ENCODE data around the gene IGF2BP2.

Gene IGF2BP2

GRCh38 chr3:185763347-185764005 lies 61.4 kb downstream of the IGF2BP2 start:
- no peak for FAIRE-seq
- no peak for DNase-seq (ENCODE audit: insufficient read length, low spot score)
- TF ChIP-seq POU2F2 (IDR thresholded peaks at IDR 0.05; ENCODE audit: low read depth, low read length): no peak

GRCh38 chr3:185760550-185760949 lies 64.3 kb downstream of the IGF2BP2 start:
- no peak for DNase-seq (ENCODE audit: insufficient read length, low spot score)
- FAIRE-seq: no peak
- TF ChIP-seq SPI1 (IDR thresholded peaks at IDR 0.05; ENCODE audit: low read depth, low read length) (no peak), TAF1 (IDR thresholded peaks at IDR 0.05; ENCODE audit: low read depth, low read length) (no peak), POU2F2 (IDR thresholded peaks at IDR 0.05; ENCODE audit: low read depth, low read length) (no peak), POLR2A (IDR thresholded peaks at IDR 0.05; ENCODE audit: low read depth, low read length) (no peak), POLR2AphosphoS5 (IDR thresholded peaks at IDR 0.05; ENCODE audit: low read depth, low read length) (no peak), PAX5 (IDR thresholded peaks at IDR 0.05; ENCODE audit: insufficient read depth, low read length, severe bottlenecking) (no peak)

GRCh38 chr3:185760088-185760487 lies 64.8 kb downstream of the IGF2BP2 start:
- FAIRE-seq (no peak), DNase-seq (ENCODE audit: insufficient read length, low spot score) (no peak)
- TF ChIP-seq SPI1 (IDR thresholded peaks at IDR 0.05; ENCODE audit: low read depth, low read length) (no peak), POU2F2 (IDR thresholded peaks at IDR 0.05; ENCODE audit: low read depth, low read length) (no peak), PAX5 (IDR thresholded peaks at IDR 0.05; ENCODE audit: insufficient read depth, low read length, severe bottlenecking) (no peak)

- FAIRE-seq (no peak), DNase-seq (ENCODE audit: insufficient read length, low spot score) (no peak)
- TF ChIP-seq POLR2A (IDR thresholded peaks at IDR 0.05; ENCODE audit: low read depth, low read length) (no peak), POLR2AphosphoS5 (IDR thresholded peaks at IDR 0.05; ENCODE audit: low read depth, low read length) (no peak), TAF1 (IDR thresholded peaks at IDR 0.05; ENCODE audit: low read depth, low read length) (no peak), POU2F2 (IDR thresholded peaks at IDR 0.05; ENCODE audit: low read depth, low read length) (no peak)
Measured at GRCh38 chr3:185759512-185759911, 65.3 kb downstream of the IGF2BP2 start.

- no peak for FAIRE-seq
- no peak for DNase-seq (ENCODE audit: insufficient read length, low spot score)
- no peak for TF ChIP-seq POLR2AphosphoS5 (IDR thresholded peaks at IDR 0.05; ENCODE audit: low read depth, low read length)
- TF ChIP-seq SPI1 (IDR thresholded peaks at IDR 0.05; ENCODE audit: low read depth, low read length): no peak
- no peak for TF ChIP-seq PAX5 (IDR thresholded peaks at IDR 0.05; ENCODE audit: insufficient read depth, low read length, severe bottlenecking)
- no peak for TF ChIP-seq POU2F2 (IDR thresholded peaks at IDR 0.05; ENCODE audit: low read depth, low read length)
- TF ChIP-seq POLR2A (IDR thresholded peaks at IDR 0.05; ENCODE audit: low read depth, low read length): no peak
- no peak for TF ChIP-seq TAF1 (IDR thresholded peaks at IDR 0.05; ENCODE audit: low read depth, low read length)
Measured at GRCh38 chr3:185758912-185759311, 65.9 kb downstream of the IGF2BP2 start.

GRCh38 chr3:185757176-185757575 lies 67.7 kb downstream of the IGF2BP2 start:
- TF ChIP-seq SPI1 (IDR thresholded peaks at IDR 0.05; ENCODE audit: low read depth, low read length) (no peak), POU2F2 (IDR thresholded peaks at IDR 0.05; ENCODE audit: low read depth, low read length) (no peak), POLR2AphosphoS5 (IDR thresholded peaks at IDR 0.05; ENCODE audit: low read depth, low read length) (no peak), PAX5 (IDR thresholded peaks at IDR 0.05; ENCODE audit: insufficient read depth, low read length, severe bottlenecking) (no peak), TAF1 (IDR thresholded peaks at IDR 0.05; ENCODE audit: low read depth, low read length) (no peak), POLR2A (IDR thresholded peaks at IDR 0.05; ENCODE audit: low read depth, low read length) (no peak)
- DNase-seq (ENCODE audit: insufficient read length, low spot score) (no peak), FAIRE-seq (no peak)

- FAIRE-seq (no peak), DNase-seq (ENCODE audit: insufficient read length, low spot score) (no peak)
- TF ChIP-seq POLR2AphosphoS5 (IDR thresholded peaks at IDR 0.05; ENCODE audit: low read depth, low read length) (no peak), TAF1 (IDR thresholded peaks at IDR 0.05; ENCODE audit: low read depth, low read length) (no peak), SPI1 (IDR thresholded peaks at IDR 0.05; ENCODE audit: low read depth, low read length) (no peak), POLR2A (IDR thresholded peaks at IDR 0.05; ENCODE audit: low read depth, low read length) (no peak), POU2F2 (IDR thresholded peaks at IDR 0.05; ENCODE audit: low read depth, low read length) (no peak), PAX5 (IDR thresholded peaks at IDR 0.05; ENCODE audit: insufficient read depth, low read length, severe bottlenecking) (no peak)
Measured at GRCh38 chr3:185756477-185756876, 68.4 kb downstream of the IGF2BP2 start.

- no peak for TF ChIP-seq POU2F2 (IDR thresholded peaks at IDR 0.05; ENCODE audit: low read depth, low read length)
- no peak for TF ChIP-seq SPI1 (IDR thresholded peaks at IDR 0.05; ENCODE audit: low read depth, low read length)
- no peak for TF ChIP-seq TAF1 (IDR thresholded peaks at IDR 0.05; ENCODE audit: low read depth, low read length)
- no peak for TF ChIP-seq POLR2AphosphoS5 (IDR thresholded peaks at IDR 0.05; ENCODE audit: low read depth, low read length)
- no peak for TF ChIP-seq PAX5 (IDR thresholded peaks at IDR 0.05; ENCODE audit: insufficient read depth, low read length, severe bottlenecking)
- TF ChIP-seq POLR2A (IDR thresholded peaks at IDR 0.05; ENCODE audit: low read depth, low read length): no peak
- DNase-seq (ENCODE audit: insufficient read length, low spot score) (no peak), FAIRE-seq (no peak)
Measured at GRCh38 chr3:185754920-185755319, 69.9 kb downstream of the IGF2BP2 start.

GRCh38 chr3:185753354-185753753 lies 71.5 kb downstream of the IGF2BP2 start:
- TF ChIP-seq POU2F2 (IDR thresholded peaks at IDR 0.05; ENCODE audit: low read depth, low read length) (no peak), PAX5 (IDR thresholded peaks at IDR 0.05; ENCODE audit: insufficient read depth, low read length, severe bottlenecking) (no peak), TAF1 (IDR thresholded peaks at IDR 0.05; ENCODE audit: low read depth, low read length) (no peak), POLR2A (IDR thresholded peaks at IDR 0.05; ENCODE audit: low read depth, low read length) (no peak), POLR2AphosphoS5 (IDR thresholded peaks at IDR 0.05; ENCODE audit: low read depth, low read length) (no peak), SPI1 (IDR thresholded peaks at IDR 0.05; ENCODE audit: low read depth, low read length) (no peak)
- DNase-seq (ENCODE audit: insufficient read length, low spot score) (no peak), FAIRE-seq (no peak)

GRCh38 chr3:185750702-185751101 lies 74.1 kb downstream of the IGF2BP2 start:
- DNase-seq (ENCODE audit: insufficient read length, low spot score) (no peak), FAIRE-seq (no peak)
- TF ChIP-seq POLR2A (IDR thresholded peaks at IDR 0.05; ENCODE audit: low read depth, low read length): no peak
- TF ChIP-seq PAX5 (IDR thresholded peaks at IDR 0.05; ENCODE audit: insufficient read depth, low read length, severe bottlenecking): no peak
- no peak for TF ChIP-seq TAF1 (IDR thresholded peaks at IDR 0.05; ENCODE audit: low read depth, low read length)
- no peak for TF ChIP-seq POU2F2 (IDR thresholded peaks at IDR 0.05; ENCODE audit: low read depth, low read length)
- TF ChIP-seq POLR2AphosphoS5 (IDR thresholded peaks at IDR 0.05; ENCODE audit: low read depth, low read length): no peak
- TF ChIP-seq SPI1 (IDR thresholded peaks at IDR 0.05; ENCODE audit: low read depth, low read length): no peak

All from GM12891 (cell line).